Measurements from ENCODE around the gene LAMC3. TPM values are rescaled to one million over a fixed set of nuclear protein-coding genes. Genes with fewer than 3 reads are reported as not detected.

Gene LAMC3
- total RNA-seq, 1 donor, result 0.43 TPM

- no peak overlapping the region for H3K4me3 ChIP-seq (ENCODE audit: low read depth, low read length)
- no peak for DNase-seq (ENCODE audit: low read depth)
- no peak for TF ChIP-seq CTCF (IDR thresholded peaks at IDR 0.05; ENCODE audit: insufficient read depth, low read depth, low read length)
Observed at GRCh38 chr9:130987738-130988399, 21.1 kb upstream of the LAMC3 start.

- DNase-seq (ENCODE audit: low read depth), result no peak
- TF ChIP-seq CTCF (IDR thresholded peaks at IDR 0.05; ENCODE audit: insufficient read depth, low read depth, low read length), result no peak
Observed at GRCh38 chr9:130988400-130988747, 20.6 kb upstream of the LAMC3 start.

GRCh38 chr9:130988905-130989304, 20.1 kb upstream of the LAMC3 start:
- TF ChIP-seq CTCF (IDR thresholded peaks at IDR 0.05; ENCODE audit: insufficient read depth, low read depth, low read length), result no peak
- no peak overlapping the region for H3K4me3 ChIP-seq (ENCODE audit: low read depth, low read length)
- no peak for DNase-seq (ENCODE audit: low read depth)

More at GRCh38 chr9:130988400-130988747, 20.6 kb upstream of the LAMC3 start:
- H3K4me3 ChIP-seq (ENCODE audit: low read depth, low read length), result no peak overlapping the region

GRCh38 chr9:130989391-130989790, 19.6 kb upstream of the LAMC3 start:
- H3K4me3 ChIP-seq (ENCODE audit: low read depth, low read length), result no peak overlapping the region
- TF ChIP-seq CTCF (IDR thresholded peaks at IDR 0.05; ENCODE audit: insufficient read depth, low read depth, low read length), result no peak
- no peak for DNase-seq (ENCODE audit: low read depth)

GRCh38 chr9:130989891-130990290, 19.1 kb upstream of the LAMC3 start:
- no peak for TF ChIP-seq CTCF (IDR thresholded peaks at IDR 0.05; ENCODE audit: insufficient read depth, low read depth, low read length)
- no peak overlapping the region for H3K4me3 ChIP-seq (ENCODE audit: low read depth, low read length)
- no peak for DNase-seq (ENCODE audit: low read depth)

GRCh38 chr9:130990306-130990977, 18.5 kb upstream of the LAMC3 start:
- no peak for DNase-seq (ENCODE audit: low read depth)
- H3K4me3 ChIP-seq (ENCODE audit: low read depth, low read length), result no peak overlapping the region
- TF ChIP-seq CTCF (IDR thresholded peaks at IDR 0.05; ENCODE audit: insufficient read depth, low read depth, low read length), result no peak
